SU-DHL-6 (cell line): ENCODE data around the gene PLK1.

ENCODE experiments used
- CTCF ChIP-seq: fragments of 200-600 bp; sonication (generic); IDR thresholded peaks from one replicate; pipeline ENCODE4 v1.5.1; 2017; ENCODE audit warnings: antibody characterized with exemption, mild to moderate bottlenecking, low read length, moderate library complexity; ENCODE audit not compliant: insufficient read depth, poor library complexity, severe bottlenecking
- EZH2phosphoT487 ChIP-seq: fragments of 200-600 bp; sonication (generic), shearing (Covaris generic); conservative IDR thresholded peaks from 2 replicates; pipeline ENCODE4 v1.6.1; 2018; ENCODE audit warnings: mild to moderate bottlenecking, antibody characterized with exemption, low read length, moderate library complexity, mixed read lengths

DNA sequence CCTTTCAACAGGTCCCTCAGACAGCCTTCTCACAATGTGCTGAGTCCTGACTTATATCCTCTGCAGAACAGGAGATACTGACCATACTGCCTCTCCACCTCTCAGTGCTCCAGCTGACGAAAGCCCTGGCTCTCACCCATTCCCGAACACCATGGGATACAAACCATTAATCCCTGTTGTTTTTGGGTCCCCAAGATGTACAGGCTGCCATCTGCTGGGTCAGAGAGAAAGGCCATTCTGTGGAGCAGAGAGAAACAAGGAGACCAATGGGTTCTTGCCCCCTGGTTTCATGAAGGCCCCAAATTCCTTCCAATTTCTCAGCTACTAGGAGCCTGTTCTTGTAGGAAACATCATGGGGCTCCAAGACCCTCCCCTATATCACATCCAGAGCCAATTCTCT, 31.3 kb downstream of the PLK1 start:
- TF ChIP-seq CTCF (no peak), EZH2phosphoT487 (no peak)
